ENCODE data around the gene HIC1.

HIC1 gene

GRCh38 chr17:2060681-2061440 is 6.0 kb downstream of the HIC1 start:
- DNase-seq, result no peak

DNA sequence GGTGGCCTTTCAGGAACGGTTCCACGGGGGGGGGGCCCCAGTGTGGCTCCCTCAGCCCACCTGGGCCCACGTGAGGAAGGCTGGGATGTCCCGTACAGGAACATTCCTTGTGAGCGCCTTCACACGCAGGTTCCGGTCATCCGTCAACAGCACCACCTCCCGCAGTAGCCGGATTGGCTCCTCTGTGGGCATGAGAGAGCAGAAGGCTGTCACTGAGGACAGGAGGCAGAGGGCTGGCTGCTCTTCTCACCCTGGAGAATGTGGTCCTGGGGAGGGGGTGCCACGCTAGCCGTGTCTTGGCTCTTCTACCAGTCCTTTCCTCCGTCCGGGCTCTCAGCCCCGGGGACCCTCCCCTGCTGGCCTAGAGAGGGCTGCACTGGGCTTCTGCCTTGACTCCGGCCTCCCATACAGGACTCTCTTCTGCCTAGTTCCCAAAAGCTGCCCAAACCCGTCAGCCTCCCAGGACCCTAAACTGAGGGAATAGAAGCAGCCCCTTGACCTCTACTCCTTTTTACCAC is 6.6 kb downstream of the HIC1 start:
- no peak for DNase-seq

DNA sequence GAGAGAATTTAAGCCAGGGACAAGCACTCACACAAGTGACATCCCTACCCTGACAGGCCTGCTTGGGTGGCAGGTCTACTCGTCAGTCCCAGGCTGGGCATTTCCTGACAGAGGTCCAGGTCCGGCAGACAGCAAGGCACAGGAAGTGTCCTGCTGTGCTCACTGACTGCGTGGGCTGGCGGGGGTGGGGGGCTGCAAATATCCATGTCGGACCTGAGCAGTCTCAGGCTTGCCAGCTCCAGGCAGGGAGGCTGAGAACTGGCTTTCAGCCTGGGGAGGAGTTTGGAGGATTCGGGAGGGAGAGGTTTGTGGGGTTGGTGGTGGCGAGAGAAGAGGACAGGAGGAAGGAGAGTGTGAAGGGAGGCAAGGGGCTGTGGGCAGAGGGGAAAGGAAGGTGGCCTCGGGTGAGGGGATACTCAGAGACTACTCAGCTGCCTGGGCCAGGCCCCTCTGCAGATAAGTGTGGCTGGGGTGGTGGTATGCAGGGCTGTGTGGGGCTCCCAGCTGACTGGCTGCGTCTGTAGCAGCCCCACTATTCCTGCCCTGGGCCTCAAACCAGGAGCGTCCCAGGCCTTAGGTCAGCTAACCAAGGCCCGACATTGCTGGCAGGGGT is 7.8 kb downstream of the HIC1 start:
- DNase-seq, result no peak

DNA sequence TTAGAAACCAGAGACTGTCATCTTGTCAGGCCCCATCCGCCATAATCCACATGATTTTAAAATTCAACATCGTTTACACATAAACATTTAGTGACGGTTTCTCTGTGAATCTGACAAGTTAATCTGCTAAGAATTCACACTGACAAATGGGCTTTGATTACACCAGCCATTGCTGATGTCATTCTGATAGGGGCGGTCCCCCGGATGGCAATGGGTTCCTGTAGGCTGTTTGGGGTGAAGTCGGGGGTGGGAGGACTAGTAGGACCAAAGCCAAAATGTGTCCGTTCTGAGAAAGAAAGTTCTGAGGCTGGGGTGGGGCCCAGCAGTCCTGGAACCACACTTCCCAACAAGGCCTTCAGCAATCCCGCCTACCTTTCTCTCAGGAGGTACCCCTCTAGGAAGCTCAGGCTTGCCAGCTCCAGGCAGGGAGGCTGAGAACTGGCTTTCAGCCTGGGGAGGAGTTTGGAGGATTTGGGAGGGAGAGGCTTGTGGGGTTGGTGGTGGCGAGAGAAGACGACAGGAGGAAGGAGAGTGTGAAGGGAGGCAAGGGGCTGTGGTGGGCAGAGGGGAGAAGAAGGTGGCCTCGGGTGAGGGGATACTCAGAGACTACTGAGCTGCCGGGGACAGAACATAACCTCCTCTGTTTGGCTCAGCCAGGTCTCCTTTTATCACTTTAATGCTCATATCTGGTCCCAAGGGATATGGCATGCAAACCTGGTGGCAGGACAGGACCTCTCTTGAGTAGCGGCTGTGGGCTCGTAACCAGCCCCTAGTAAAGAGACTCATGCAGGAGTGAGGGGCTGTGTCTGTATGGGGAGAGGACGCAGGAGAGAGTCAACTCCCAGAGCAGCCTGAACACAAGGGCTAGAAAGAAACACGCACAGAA is 8.6 kb downstream of the HIC1 start:
- no peak for DNase-seq

- DNase-seq, result no peak
These were observed 9.2 kb downstream of the HIC1 start for GRCh38 chr17:2064147-2064489.

DNA sequence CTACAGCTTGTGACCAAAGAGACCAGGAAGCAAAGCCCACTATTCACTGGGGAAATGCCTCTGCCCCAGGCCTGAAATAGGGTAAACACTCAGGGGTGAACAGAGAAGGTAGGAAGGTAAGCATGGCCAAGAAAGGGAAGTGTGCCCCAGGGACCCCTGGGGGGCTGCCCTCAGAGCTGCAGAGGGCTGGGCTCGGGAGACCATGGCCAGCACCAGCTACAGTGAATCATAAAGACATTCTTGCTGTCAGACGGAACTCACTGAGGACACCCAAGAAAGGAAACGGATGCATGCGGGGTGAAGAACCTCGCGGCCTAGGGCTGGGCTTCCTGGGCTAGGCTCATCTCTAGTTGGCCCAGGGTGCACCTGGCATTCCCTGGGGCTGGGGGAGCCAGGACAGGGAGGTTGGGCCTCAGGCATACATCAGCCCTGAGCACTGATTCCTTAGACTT is 9.6 kb downstream of the HIC1 start:
- DNase-seq, result no peak

GRCh38 chr17:2064980-2065785 is 10.3 kb downstream of the HIC1 start:
- DNase-seq, result no peak

DNA sequence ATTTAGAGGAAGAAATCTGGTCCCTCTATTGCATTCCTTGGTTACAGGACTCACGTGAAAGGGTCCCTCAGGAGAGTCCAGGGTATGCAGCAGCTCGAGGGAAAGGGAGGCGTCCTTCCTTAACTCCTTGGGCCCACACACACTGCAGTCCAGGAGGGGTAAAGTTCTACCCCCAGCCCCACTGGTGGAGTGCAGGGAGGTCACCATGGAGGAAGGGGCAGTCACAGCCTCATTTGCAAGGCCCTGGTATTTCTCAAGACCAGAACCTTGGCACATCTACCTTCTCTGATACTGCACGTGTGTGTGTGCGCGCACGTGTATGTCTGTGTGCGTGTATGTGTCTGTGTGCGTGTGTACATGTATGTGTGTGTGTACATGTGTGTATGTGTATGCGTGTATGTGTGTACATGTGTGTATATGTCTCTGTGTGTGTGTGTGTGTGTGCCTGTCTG is 11.1 kb downstream of the HIC1 start:
- DNase-seq, result no peak

- DNase-seq, result no peak
These were observed 12.2 kb downstream of the HIC1 start for GRCh38 chr17:2067048-2067561.

- no peak for DNase-seq
These were observed 12.7 kb downstream of the HIC1 start for GRCh38 chr17:2067608-2068024.

DNA sequence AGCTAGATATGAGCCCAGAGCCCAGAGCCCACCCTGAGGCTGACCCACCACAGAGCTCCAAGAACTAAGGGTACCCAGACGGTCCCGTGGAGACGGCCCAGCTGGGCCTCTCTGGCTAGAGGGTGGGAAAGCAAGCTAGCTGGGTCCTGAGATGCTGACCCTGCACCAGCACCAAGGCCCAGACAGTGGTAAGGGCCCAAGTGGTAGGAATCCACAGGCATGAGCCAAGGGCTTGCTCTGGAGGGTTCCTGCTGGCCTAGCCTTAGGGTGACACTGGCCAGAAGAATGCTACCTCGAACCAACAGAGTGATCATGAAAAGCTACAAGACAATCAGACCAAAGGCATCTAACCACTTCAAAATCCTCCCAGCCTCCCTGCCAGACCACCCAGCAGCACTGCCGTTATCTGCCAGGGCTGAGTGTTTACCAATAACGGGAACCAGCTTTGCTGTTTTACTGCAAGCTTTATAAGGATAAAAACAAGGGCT is 13.2 kb downstream of the HIC1 start:
- no peak for DNase-seq

DNA sequence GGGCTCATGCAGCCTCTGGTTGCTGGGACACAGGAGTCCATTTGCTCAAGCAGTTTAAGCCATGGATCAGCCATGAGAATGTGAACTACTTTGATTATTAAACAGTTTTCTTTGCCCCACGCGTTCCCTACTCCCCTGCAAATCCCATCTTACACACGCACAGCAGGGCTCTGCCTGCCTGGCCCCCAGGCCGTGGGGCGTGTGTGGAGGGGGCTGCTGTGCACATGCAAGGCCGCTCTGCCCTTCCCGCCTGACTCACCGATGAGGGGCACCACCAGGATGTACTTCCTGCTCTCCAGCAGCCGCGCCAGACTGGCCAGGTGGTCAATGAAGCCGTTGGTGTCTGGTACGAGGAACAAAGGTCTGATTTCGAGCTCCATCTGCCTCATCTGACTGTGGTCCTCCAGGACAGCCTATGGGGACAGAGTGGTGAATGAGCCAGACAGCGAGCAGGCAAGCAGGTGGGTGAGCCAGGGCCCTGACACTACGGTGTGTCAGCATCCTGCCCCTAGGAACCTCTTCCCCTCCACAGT is 13.7 kb downstream of the HIC1 start:
- no peak for DNase-seq

GRCh38 chr17:2070241-2071023 is 15.5 kb downstream of the HIC1 start:
- DNase-seq, result no peak

DNA sequence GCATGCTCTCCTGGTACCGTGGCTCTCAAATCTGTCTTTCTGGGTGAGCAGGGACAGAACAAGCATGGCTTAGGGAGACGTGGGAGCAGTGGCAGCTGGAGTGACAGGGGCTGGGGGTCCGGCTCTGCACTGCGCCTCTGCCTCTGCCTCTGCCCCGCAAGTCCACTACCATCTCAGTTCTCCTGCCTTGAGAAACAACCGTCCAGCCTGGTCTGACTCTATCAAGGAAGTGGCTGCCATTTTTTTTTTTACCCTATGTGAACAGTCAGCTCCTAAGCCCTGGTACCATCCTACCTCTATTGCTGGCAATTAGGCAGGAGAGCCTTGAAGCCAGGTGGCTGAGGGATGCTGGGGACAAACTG is 16.1 kb downstream of the HIC1 start:
- DNase-seq, result no peak

DNA sequence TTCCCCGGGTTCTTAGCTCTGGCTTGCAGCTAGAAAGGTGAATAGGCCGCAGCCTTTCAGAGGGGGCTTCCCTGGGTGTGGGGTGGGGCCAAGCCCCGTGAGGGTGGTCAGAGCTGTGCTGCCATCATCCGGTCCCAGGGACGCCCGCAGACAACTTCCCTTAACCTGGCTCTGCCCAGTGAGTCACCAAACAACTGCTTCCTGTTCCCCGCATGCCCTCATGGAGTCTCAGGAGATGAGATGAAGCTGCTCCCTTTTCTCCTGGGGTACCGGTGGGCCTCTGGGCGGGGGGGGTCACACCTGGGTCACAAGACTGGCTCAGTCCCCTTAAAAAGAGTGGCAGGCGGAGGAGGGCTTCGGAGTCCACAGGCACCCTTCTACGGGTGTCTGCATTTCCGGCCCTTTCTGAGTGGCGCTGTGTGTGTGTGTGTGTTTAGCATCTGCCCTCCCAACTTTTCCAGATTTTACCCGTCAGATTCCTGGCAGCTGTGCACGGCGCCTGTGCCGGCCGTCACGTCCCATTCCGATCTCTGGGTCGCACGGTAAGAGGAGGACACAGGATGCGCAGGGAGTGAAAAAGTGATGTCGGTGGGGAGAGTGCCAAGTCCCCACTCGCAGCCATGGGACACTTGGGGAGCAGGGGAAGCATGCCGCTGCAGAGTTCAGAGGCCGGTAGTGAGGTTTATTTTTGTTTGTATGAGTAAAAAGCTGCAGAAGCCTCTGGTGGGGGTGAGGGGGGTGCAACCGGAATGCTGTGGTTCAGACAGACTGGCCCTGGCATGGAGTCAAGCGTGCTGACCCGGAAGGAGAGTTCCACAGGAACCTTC is 16.8 kb downstream of the HIC1 start:
- no peak for DNase-seq

- DNase-seq, result no peak
These were observed 20.0 kb downstream of the HIC1 start for GRCh38 chr17:2074919-2075318.

DNA sequence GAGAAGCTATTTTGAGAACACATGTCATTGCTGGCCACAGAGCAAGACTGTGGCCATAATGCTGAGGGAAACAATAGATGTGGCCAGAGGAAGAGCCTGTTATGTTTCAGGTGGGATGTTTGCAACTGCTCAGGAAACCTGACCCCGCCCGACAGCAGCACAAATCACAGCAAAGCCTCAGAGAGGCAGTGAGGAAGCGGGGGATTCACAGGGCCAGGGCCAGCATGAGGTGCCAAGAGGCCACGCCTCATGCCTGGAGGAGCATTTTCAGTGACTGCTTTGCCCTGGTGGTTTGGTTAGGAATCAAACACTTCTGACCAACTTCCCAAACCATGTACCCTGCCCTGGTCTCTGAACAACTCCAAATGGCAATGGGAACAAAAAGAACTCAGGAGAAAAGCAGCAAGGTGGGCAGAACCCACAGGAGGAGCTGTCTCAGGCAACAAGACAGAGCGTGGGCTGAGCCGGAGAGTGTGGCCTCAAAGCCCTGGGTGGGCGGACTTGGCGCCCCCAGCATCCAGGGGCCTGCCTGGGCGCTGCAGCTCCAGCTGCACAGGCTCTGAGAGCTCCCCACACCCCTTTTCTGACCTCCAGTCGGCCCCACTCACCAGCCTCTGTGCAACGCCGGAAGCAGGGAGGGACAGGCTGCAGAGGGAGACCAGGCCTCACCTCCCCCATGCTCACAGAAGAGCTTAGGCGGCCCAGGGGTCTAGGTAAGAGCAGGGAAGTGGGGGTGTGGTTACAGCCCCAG is 20.6 kb downstream of the HIC1 start:
- DNase-seq, result no peak

DNA sequence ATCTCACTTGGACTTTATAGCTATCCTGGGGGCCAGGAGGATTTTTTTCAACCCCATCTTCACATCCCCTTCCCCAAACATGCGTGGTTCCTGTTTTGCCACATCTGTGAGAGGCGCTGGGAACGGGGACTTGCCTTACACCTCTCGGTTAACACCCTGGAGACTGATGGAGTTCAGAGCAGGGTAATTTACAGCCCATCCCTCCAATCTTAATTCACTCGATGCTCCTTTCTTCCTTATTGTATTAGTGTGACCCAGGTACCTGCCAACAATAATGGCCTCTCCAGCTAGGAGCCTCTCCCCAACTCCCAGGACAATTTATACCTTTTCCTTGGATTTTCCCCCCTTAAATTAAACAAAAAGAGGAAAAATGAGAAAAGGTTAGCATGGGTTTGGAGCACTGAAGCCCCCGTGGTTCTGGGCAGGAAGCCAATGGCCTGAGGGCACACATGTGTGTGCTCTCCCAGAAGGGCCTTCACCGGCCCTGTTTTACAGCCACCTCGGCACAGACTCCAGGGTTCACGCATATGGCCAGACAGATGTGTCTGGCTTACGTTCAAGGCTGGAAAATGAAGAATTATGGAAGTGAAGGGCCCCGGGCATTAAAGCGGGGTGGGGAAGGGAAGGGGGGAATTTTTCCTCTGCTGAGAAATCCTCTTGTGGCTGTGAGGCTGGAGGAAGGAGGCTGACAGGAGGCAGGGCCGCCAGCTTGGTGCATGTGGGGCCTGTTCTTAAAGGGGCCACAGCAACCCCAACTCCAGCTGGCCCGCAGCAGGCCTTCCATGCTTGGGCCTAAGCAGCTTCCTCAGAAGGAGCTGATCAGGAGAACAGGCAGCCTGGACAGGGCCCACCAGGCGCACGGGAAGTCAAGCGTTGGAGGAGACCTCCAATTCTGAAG is 21.4 kb downstream of the HIC1 start:
- no peak for DNase-seq
